Activated CD4-positive, alpha-beta memory T cell treated with anti-CD3 and anti-CD28 coated beads for 36 hours (primary cell): ENCODE data around the gene DGUOK. TPM values are rescaled to one million over a fixed set of nuclear protein-coding genes. Genes with fewer than 3 reads are reported as not detected.
A peak's percentile ranks its signal among the peaks of the same experiment; 100 is the strongest.

Experiments
- CTCF ChIA-PET: fragments of 350-600 bp; sonication (Branson Sonifier 250); formaldehyde crosslinking; loops from one replicate; lab custom pipeline; 2021; ENCODE audit warnings: antibody characterized with exemption, inconsistent platforms; lab: Charles Lee
- POLR2A ChIA-PET: fragments of 350-600 bp; sonication (Branson Sonifier 250); formaldehyde crosslinking; loops from one replicate; lab custom pipeline; 2021; ENCODE audit warnings: antibody characterized with exemption; lab: Charles Lee
- DNase-seq: peaks from one replicate; pipeline ENCODE4 v3.0.0-alpha.2; 2020
- H3K27ac Mint-ChIP-seq: one replicate; pipeline ENCODE4 v1.8.0; 2021; ENCODE audit warnings: mixed read lengths
- H3K27me3 Mint-ChIP-seq: one replicate; pipeline ENCODE4 v1.8.0; 2021; ENCODE audit warnings: mixed read lengths
- H3K36me3 Mint-ChIP-seq: one replicate; pipeline ENCODE4 v1.8.0; 2021; ENCODE audit warnings: mixed read lengths
- H3K4me1 Mint-ChIP-seq: one replicate; pipeline ENCODE4 v1.8.0; 2021; ENCODE audit warnings: low read depth, mixed read lengths
- H3K4me3 Mint-ChIP-seq: one replicate; pipeline ENCODE4 v1.8.0; 2021; ENCODE audit warnings: mild to moderate bottlenecking, mixed read lengths
- H3K9me3 Mint-ChIP-seq: one replicate; pipeline ENCODE4 v1.8.0; 2021; ENCODE audit warnings: mixed read lengths
- intact Hi-C: fragments of 100-400 bp; cut with micrococcal nuclease; formaldehyde crosslinking; loops from one replicate; pipeline ENCODE4 v1.15.1; 2023
- total RNA-seq, 2 experiments: library from RNA; stranded (reverse); gene quantifications; one replicate each; pipeline ENCODE4 v1.2.3, GENCODE V29; 2021

The DGUOK gene
- total RNA-seq, 2 experiments from 2014 or later: 101 to 102 TPM

- DNase-seq: no peak
- Mint-ChIP-seq H3K27me3 (no peaks in the 10 kb centered on the region), H3K36me3 (peaks cover 47% of the 10 kb centered on the region), H3K27ac (peak overlapping the region; percentile 50), H3K4me1 (peaks cover 77% of the 10 kb centered on the region), H3K4me3 (no peak overlapping the region), H3K9me3 (peaks cover 15% of the 10 kb centered on the region)
- ChIA-PET POLR2A (interaction anchor here (1.0 kb wide), 1 partner anchor 9 kb away, joined by 3 read pairs; the partner anchor contains the start of gene TET3), CTCF (no interaction called here)
- intact Hi-C loops: no loop called here
These were observed 66.7 kb downstream of the DGUOK start for GRCh38 chr2:73993376-73993775.

GRCh38 chr2:73993778-73994177 is 67.1 kb downstream of the DGUOK start:
- peaks cover 45% of the 10 kb centered on the region for H3K36me3 Mint-ChIP-seq
- no peak overlapping the region for H3K4me3 Mint-ChIP-seq
- H3K27ac Mint-ChIP-seq: peak overlapping the region; percentile 50

GRCh38 chr2:73994178-73994831 is 67.6 kb downstream of the DGUOK start:
- Mint-ChIP-seq H3K27ac (peak overlapping the region; percentile 50), H3K9me3 (peaks cover 15% of the 10 kb centered on the region), H3K36me3 (peaks cover 42% of the 10 kb centered on the region), H3K27me3 (no peaks in the 10 kb centered on the region), H3K4me1 (peaks cover 78% of the 10 kb centered on the region), H3K4me3 (no peak overlapping the region)
- DNase-seq: no peak
- CTCF ChIA-PET: interaction anchor here (0.6 kb wide), 1 partner anchor 167 kb away, joined by 3 read pairs; no protein-coding TSS in a partner anchor
- intact Hi-C loops: no loop called here
- POLR2A ChIA-PET: interaction anchor here (1.0 kb wide), 1 partner anchor 10 kb away, joined by 3 read pairs; the partner anchor contains the start of gene TET3

More at GRCh38 chr2:73993778-73994177, 67.1 kb downstream of the DGUOK start:
- H3K9me3 Mint-ChIP-seq: peaks cover 15% of the 10 kb centered on the region
- peak; percentile 47 for DNase-seq
- CTCF ChIA-PET: interaction anchor here (0.6 kb wide), 1 partner anchor 167 kb away, joined by 3 read pairs; no protein-coding TSS in a partner anchor
- POLR2A ChIA-PET: interaction anchor here (1.0 kb wide), 1 partner anchor 9 kb away, joined by 3 read pairs; the partner anchor contains the start of gene TET3
- H3K4me1 Mint-ChIP-seq: peaks cover 77% of the 10 kb centered on the region
- intact Hi-C loops: no loop called here
- no peaks in the 10 kb centered on the region for H3K27me3 Mint-ChIP-seq

- Mint-ChIP-seq H3K9me3 (peaks cover 9% of the 10 kb centered on the region), H3K27me3 (no peaks in the 10 kb centered on the region), H3K4me3 (no peak overlapping the region), H3K27ac (no peak overlapping the region), H3K4me1 (peaks cover 80% of the 10 kb centered on the region), H3K36me3 (peaks cover 27% of the 10 kb centered on the region)
- peak; percentile 30 for DNase-seq
- ChIA-PET CTCF (interaction anchor here (0.6 to 1.5 kb wide), 2 partner anchors 85 to 88 kb away, joined by 4 read pairs; no protein-coding TSS in a partner anchor), POLR2A (no interaction called here)
- intact Hi-C loops: no loop called here
These were observed 69.1 kb downstream of the DGUOK start for GRCh38 chr2:73995810-73996209.

- Mint-ChIP-seq H3K4me3 (no peak overlapping the region), H3K27ac (no peak overlapping the region), H3K36me3 (peaks cover 9% of the 10 kb centered on the region), H3K9me3 (no peaks in the 10 kb centered on the region), H3K4me1 (peaks cover 87% of the 10 kb centered on the region), H3K27me3 (no peaks in the 10 kb centered on the region)
- no peak for DNase-seq
- ChIA-PET CTCF (interaction anchor here (1.6 kb wide), 1 partner anchor 11 kb away, joined by 4 read pairs; no protein-coding TSS in a partner anchor), POLR2A (no interaction called here)
- intact Hi-C loops: no loop called here
These were observed 71.1 kb downstream of the DGUOK start for GRCh38 chr2:73997813-73998212.

- H3K27me3 Mint-ChIP-seq: no peaks in the 10 kb centered on the region
- H3K27ac Mint-ChIP-seq: peak overlapping the region; percentile 69
These were observed 71.8 kb downstream of the DGUOK start for GRCh38 chr2:73998451-73998850.

GRCh38 chr2:73998933-73999332 is 72.3 kb downstream of the DGUOK start:
- peaks cover 85% of the 10 kb centered on the region for H3K4me1 Mint-ChIP-seq
- ChIA-PET CTCF (interaction anchor here (0.6 to 1.6 kb wide), 3 partner anchors 11 to 31 kb away, joined by 3 to 4 read pairs (median 4); no protein-coding TSS in a partner anchor), POLR2A (interaction anchor here (0.6 to 1.0 kb wide), 2 partner anchors 11 to 284 kb away, joined by 3 read pairs; no protein-coding TSS in a partner anchor)
- peak; percentile 51 for DNase-seq
- H3K36me3 Mint-ChIP-seq: peaks cover 3% of the 10 kb centered on the region
- no peak overlapping the region for H3K4me3 Mint-ChIP-seq
- H3K27ac Mint-ChIP-seq: peak overlapping the region; percentile 69
- no peaks in the 10 kb centered on the region for H3K27me3 Mint-ChIP-seq
- H3K9me3 Mint-ChIP-seq: no peaks in the 10 kb centered on the region
- intact Hi-C loops: no loop called here

More at GRCh38 chr2:73998451-73998850, 71.8 kb downstream of the DGUOK start:
- ChIA-PET POLR2A (interaction anchor here (0.6 to 1.0 kb wide), 2 partner anchors 11 to 285 kb away, joined by 3 read pairs; no protein-coding TSS in a partner anchor), CTCF (interaction anchor here (0.6 to 1.6 kb wide), 3 partner anchors 10 to 32 kb away, joined by 3 to 4 read pairs (median 4); no protein-coding TSS in a partner anchor)
- intact Hi-C loops: no loop called here
- H3K4me3 Mint-ChIP-seq: no peak overlapping the region
- no peaks in the 10 kb centered on the region for H3K9me3 Mint-ChIP-seq
- H3K36me3 Mint-ChIP-seq: peaks cover 8% of the 10 kb centered on the region
- H3K4me1 Mint-ChIP-seq: peaks cover 85% of the 10 kb centered on the region
- peak; percentile 50 for DNase-seq

- ChIA-PET POLR2A (interaction anchor here (2.7 to 3.0 kb wide), 2 partner anchors 11 to 15 kb away, joined by 10 to 15 read pairs; partner anchors contain the start of gene TET3), CTCF (no interaction called here)
- no peak for DNase-seq
- peaks cover 2% of the 10 kb centered on the region for H3K36me3 Mint-ChIP-seq
- H3K27me3 Mint-ChIP-seq: no peaks in the 10 kb centered on the region
- H3K9me3 Mint-ChIP-seq: no peaks in the 10 kb centered on the region
- H3K4me1 Mint-ChIP-seq: peaks cover 85% of the 10 kb centered on the region
- H3K4me3 Mint-ChIP-seq: no peak overlapping the region
- intact Hi-C loops: loop anchor here (5.0 kb wide), 1 partner anchor 38 kb away; no protein-coding TSS in a partner anchor
- H3K27ac Mint-ChIP-seq: peak overlapping the region; percentile 20
These were observed 73.4 kb downstream of the DGUOK start for GRCh38 chr2:73999881-74000597.

GRCh38 chr2:74000666-74001065 is 74.0 kb downstream of the DGUOK start:
- no peaks in the 10 kb centered on the region for H3K27me3 Mint-ChIP-seq
- no peaks in the 10 kb centered on the region for H3K9me3 Mint-ChIP-seq
- peak overlapping the region; percentile 20 for H3K27ac Mint-ChIP-seq
- peaks cover 86% of the 10 kb centered on the region for H3K4me1 Mint-ChIP-seq
- ChIA-PET CTCF (interaction anchor here (0.6 to 2.4 kb wide), 4 partner anchors 13 to 177 kb away, joined by 3 to 16 read pairs (median 7); no protein-coding TSS in a partner anchor), POLR2A (interaction anchor here (0.9 to 3.0 kb wide), 4 partner anchors 12 to 37 kb away, joined by 3 to 15 read pairs (median 6); partner anchors contain the start of gene TET3)
- no peak overlapping the region for H3K4me3 Mint-ChIP-seq
- peaks cover 2% of the 10 kb centered on the region for H3K36me3 Mint-ChIP-seq
- intact Hi-C loops: loop anchor here (5.0 kb wide), 1 partner anchor 38 kb away; no protein-coding TSS in a partner anchor
- DNase-seq: peak; percentile 8

- Mint-ChIP-seq H3K36me3 (peaks cover 4% of the 10 kb centered on the region), H3K4me1 (peaks cover 86% of the 10 kb centered on the region), H3K9me3 (no peaks in the 10 kb centered on the region), H3K27me3 (no peaks in the 10 kb centered on the region), H3K4me3 (peak overlapping the region; percentile 67), H3K27ac (peak overlapping the region; percentile 20)
- peak; percentile 64 for DNase-seq
- ChIA-PET POLR2A (interaction anchor here (0.9 to 3.0 kb wide), 5 partner anchors 13 to 198 kb away, joined by 3 to 15 read pairs (median 3); partner anchors contain the start of genes MTHFD2 and TET3), CTCF (interaction anchor here (0.6 to 2.4 kb wide), 9 partner anchors 14 to 197 kb away, joined by 3 to 16 read pairs (median 3); partner anchors contain the start of gene MTHFD2)
- intact Hi-C loops: loop anchor here (5.0 kb wide), 1 partner anchor 39 kb away; no protein-coding TSS in a partner anchor
These were observed 74.4 kb downstream of the DGUOK start for GRCh38 chr2:74001121-74001520.
